Stimulated activated CD4-positive, alpha-beta T cell treated with anti-CD3 and anti-CD28 coated beads, Interleukin-1b, Interleukin-23, amount 100 ng/mL, for 4 hours (primary cell): ENCODE measurements around the gene IL21R.

Source experiments
- DNase-seq, 2 donors: peaks; one replicate each; pipeline ENCODE4 v3.0.0-alpha.2; 2020; ENCODE audit warnings: low read depth in 2 of 2

Gene IL21R

GRCh38 chr16:27401768-27402568 lies at the start of gene IL21R:
Gene IL21R, plus strand, starts transcription at chr16:27402174. Its CDS starts 27,898 bp downstream, at chr16:27430072.
- DNase-seq, result peak; percentile 75 to 80

GRCh38 chr16:27353853-27354252 lies 48.1 kb upstream of the IL21R start:
- no peak for DNase-seq

DNA sequence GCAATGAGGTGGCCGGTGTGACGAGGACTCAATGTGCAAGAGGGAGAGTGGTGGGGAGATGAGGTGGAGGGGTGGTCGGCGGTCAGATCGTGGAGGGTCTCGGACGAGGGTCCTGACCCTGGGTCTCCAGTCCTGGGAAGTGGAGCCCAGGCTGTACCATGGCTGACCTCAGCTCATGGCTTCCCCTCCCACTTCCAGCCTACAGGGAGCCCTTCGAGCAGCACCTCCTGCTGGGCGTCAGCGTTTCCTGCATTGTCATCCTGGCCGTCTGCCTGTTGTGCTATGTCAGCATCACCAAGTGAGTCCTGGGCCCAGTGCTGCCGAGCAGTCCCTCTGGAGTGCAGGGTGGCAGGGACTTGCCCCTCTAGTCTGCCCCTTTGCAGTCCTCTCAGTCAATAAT lies 46.4 kb upstream of the IL21R start:
- peak; percentile 30 to 37 for DNase-seq

- no peak for DNase-seq
These were observed 45.2 kb upstream of the IL21R start for GRCh38 chr16:27356794-27357193.

DNA sequence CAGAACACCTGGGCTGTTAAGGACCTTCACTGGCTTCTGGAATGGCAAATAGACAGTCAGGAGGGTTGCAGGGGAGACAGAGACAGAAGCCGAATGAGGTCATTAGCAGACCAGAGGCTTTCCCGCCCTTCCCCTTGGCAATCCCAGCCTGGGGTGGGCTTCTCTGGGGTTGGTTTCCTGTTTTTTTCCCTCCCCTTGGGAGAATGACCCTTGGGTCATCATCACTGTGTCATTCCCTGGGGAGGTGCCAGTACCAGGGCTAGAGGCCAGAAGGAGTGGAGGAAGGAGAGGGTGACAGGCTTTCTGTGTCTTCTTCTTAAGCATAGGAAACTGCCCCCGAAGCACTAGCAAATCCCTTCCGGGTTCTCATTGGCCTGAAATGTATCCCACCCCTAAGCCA lies 42.9 kb upstream of the IL21R start:
- DNase-seq, result no peak

GRCh38 chr16:27359615-27360014 lies 42.4 kb upstream of the IL21R start:
- no peak for DNase-seq

- no peak for DNase-seq
These were observed 40.0 kb upstream of the IL21R start for GRCh38 chr16:27361987-27362386.

- DNase-seq, result no peak
These were observed 39.3 kb upstream of the IL21R start for GRCh38 chr16:27362570-27363245.

- DNase-seq, result no peak
These were observed 38.7 kb upstream of the IL21R start for GRCh38 chr16:27363246-27363632.

- no peak for DNase-seq
These were observed 38.2 kb upstream of the IL21R start for GRCh38 chr16:27363797-27364196.

DNA sequence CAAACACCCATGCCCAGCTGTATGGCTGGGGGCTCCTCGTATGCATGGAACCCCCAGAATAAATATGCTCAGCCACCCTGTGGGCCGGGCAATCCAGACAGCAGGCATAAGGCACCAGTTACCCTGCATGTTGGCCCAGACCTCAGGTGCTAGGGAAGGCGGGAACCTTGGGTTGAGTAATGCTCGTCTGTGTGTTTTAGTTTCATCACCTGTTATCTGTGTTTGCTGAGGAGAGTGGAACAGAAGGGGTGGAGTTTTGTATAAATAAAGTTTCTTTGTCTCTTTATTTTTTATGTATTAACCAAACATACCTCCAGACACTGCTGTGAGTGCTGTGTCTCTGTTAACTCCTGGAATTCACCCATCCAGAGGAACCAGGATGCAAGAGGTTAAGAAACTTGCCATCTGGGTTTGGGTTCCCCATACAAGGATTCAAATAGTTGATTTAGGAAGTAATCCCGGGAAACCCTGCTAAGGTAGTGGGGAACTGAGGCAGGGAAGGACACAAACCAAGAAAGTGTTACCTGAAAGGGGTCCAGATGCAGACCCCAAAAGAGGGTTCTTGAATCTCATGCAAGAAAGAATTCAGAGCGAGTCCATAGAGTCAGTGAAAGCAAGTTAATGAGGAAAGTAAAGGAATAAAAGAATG lies 37.4 kb upstream of the IL21R start:
- DNase-seq, result no peak

- DNase-seq, result peak in 1 of 2 donors; percentile 25
These were observed 36.6 kb upstream of the IL21R start for GRCh38 chr16:27365142-27366089.

GRCh38 chr16:27366687-27367460 lies 35.1 kb upstream of the IL21R start:
- peak in 1 of 2 donors; percentile 43 for DNase-seq

GRCh38 chr16:27367461-27368357 lies 34.3 kb upstream of the IL21R start:
- peak; percentile 80 to 85 for DNase-seq

- no peak for DNase-seq
These were observed 33.6 kb upstream of the IL21R start for GRCh38 chr16:27368358-27368722.

DNA sequence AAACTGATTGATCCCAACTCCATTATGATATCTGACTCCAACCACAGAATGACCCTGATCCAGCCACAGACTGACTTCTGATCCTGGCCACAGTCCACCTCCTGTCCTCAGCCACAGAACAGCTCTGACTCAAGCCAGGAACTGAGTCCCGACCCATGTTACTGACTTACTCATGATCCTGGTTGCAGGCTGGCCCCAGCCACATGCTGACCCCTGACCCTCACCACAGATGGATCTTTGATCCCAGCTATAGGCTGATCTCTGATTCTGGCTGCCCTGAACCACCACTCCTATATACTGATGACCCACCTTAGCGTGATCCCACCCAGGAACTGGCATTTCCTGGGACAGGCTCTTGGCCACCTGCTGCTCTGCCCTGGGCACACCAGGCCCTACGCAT lies 32.2 kb upstream of the IL21R start:
- DNase-seq, result no peak

GRCh38 chr16:27370318-27370717 lies 31.7 kb upstream of the IL21R start:
- no peak for DNase-seq

- DNase-seq, result no peak
These were observed 28.7 kb upstream of the IL21R start for GRCh38 chr16:27373312-27373711.

DNA sequence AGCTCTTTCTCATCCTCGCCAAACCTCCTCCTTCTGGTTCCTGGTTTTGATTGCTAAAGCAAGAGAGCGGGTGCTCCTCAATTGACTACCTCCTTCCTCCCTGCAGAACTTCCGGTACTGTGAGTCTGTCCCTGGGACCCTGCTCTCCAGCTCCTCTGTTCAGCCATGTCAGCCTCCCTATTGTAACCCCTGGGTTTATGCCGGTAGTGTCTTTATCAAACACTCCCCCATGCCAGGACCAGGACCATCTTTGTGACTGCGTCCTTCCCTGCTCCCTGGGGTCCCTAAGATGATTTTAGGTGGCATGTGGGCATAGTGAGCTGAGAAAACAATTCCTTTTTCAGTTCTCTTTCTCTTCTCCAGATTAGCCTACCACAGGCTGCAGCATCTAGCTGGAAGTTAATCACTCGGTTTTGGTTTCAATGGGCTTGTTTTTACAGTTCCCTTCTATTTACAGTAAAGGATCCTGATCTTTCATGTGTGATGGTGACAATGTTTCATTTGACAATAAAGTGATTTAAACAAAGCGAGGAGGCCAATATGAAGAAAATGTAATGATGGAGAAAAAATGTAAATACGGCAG lies 27.7 kb upstream of the IL21R start:
- DNase-seq, result no peak
